HG02759 (cell line): ENCODE measurements around the gene LMAN1L.
"Not testable (repeated sequence)": the region's sequence is repeated elsewhere in the genome, so short reads cannot be mapped to it uniquely, and the experiment has no call there.

Experiments
- ATAC-seq: cut with Tn5 transposase; IDR thresholded peaks from one replicate; pipeline ENCODE4 v1.9.1; 2021; ENCODE audit warnings: mild to moderate bottlenecking, moderate library complexity; ENCODE audit not compliant: unreplicated experiment

Gene LMAN1L

GRCh38 chr15:74782259-74783071 is 30.2 kb upstream of the LMAN1L start:
- ATAC-seq: peak; percentile 17

- no peak for ATAC-seq
Measured at GRCh38 chr15:74783072-74783807, 29.4 kb upstream of the LMAN1L start.

- no peak for ATAC-seq
Measured at GRCh38 chr15:74783808-74784175, 28.8 kb upstream of the LMAN1L start.

- ATAC-seq: no peak
Measured at GRCh38 chr15:74784426-74785193, 28.0 kb upstream of the LMAN1L start.

GRCh38 chr15:74785194-74786032 is 27.2 kb upstream of the LMAN1L start:
- no peak for ATAC-seq

- not testable (repeated sequence) for ATAC-seq
Measured at GRCh38 chr15:74786081-74786480, 26.6 kb upstream of the LMAN1L start.

GRCh38 chr15:74786551-74787165 is 26.0 kb upstream of the LMAN1L start:
- ATAC-seq: no peak

- peak; percentile 46 for ATAC-seq
Measured at GRCh38 chr15:74787251-74788041, 25.2 kb upstream of the LMAN1L start.

- no peak for ATAC-seq
Measured at GRCh38 chr15:74788042-74788682, 24.5 kb upstream of the LMAN1L start.

GRCh38 chr15:74788683-74789151 is 23.9 kb upstream of the LMAN1L start:
- ATAC-seq: peak; percentile 29

- no peak for ATAC-seq
Measured at GRCh38 chr15:74789171-74789631, 23.4 kb upstream of the LMAN1L start.

GRCh38 chr15:74789741-74790079 is 22.9 kb upstream of the LMAN1L start:
- no peak for ATAC-seq

GRCh38 chr15:74790080-74790916 is 22.3 kb upstream of the LMAN1L start:
- ATAC-seq: no peak

- ATAC-seq: no peak
Measured at GRCh38 chr15:74791007-74791406, 21.6 kb upstream of the LMAN1L start.

GRCh38 chr15:74791667-74792066 is 21.0 kb upstream of the LMAN1L start:
- ATAC-seq: no peak

- ATAC-seq: no peak
Measured at GRCh38 chr15:74792227-74793016, 20.2 kb upstream of the LMAN1L start.
